Measurements from ENCODE around the gene CAPN9.

- TF ChIP-seq ZBTB26 (tag by site-specific recombination; optimal IDR thresholded peaks at IDR 0.05) (no peak), TSHZ1 (tag by site-specific recombination; IDR thresholded peaks at IDR 0.05; ENCODE audit: borderline replicate concordance) (no peak), HOXA7 (CRISPR knock-in tag; IDR thresholded peaks at IDR 0.05; ENCODE audit: borderline replicate concordance) (no peak), ZNF324 (tag by site-specific recombination; IDR thresholded peaks at IDR 0.05) (no peak), CTCF (tag by site-specific recombination; IDR thresholded peaks at IDR 0.05) (no peak), ZNF280C (tag by site-specific recombination; IDR thresholded peaks at IDR 0.05) (no peak), ZNF621 (tag by site-specific recombination; IDR thresholded peaks at IDR 0.05) (no peak), ZNF529 (tag by site-specific recombination; IDR thresholded peaks at IDR 0.05; ENCODE audit: insufficient replicate concordance) (no peak), ZBTB8A (tag by site-specific recombination; IDR thresholded peaks at IDR 0.05) (no peak), PRDM10 (tag by site-specific recombination; IDR thresholded peaks at IDR 0.05) (no peak), SALL2 (tag by site-specific recombination; IDR thresholded peaks at IDR 0.05; ENCODE audit: borderline replicate concordance) (no peak), YY1 (tag by site-specific recombination; IDR thresholded peaks at IDR 0.05) (no peak), KLF16 (tag by site-specific recombination; IDR thresholded peaks at IDR 0.05) (no peak)
Measured at GRCh38 chr1:230705289-230706019, 41.7 kb upstream of the CAPN9 start.
